NCI-H1436 treated with DMSO at 0.1 percent for 48 hours (cell line): ENCODE results near the gene USP40.

Experiments used
- DNase-seq: peaks from one replicate; lab custom pipeline; 2025; lab: John Stamatoyannopoulos, UW

Gene USP40

DNA sequence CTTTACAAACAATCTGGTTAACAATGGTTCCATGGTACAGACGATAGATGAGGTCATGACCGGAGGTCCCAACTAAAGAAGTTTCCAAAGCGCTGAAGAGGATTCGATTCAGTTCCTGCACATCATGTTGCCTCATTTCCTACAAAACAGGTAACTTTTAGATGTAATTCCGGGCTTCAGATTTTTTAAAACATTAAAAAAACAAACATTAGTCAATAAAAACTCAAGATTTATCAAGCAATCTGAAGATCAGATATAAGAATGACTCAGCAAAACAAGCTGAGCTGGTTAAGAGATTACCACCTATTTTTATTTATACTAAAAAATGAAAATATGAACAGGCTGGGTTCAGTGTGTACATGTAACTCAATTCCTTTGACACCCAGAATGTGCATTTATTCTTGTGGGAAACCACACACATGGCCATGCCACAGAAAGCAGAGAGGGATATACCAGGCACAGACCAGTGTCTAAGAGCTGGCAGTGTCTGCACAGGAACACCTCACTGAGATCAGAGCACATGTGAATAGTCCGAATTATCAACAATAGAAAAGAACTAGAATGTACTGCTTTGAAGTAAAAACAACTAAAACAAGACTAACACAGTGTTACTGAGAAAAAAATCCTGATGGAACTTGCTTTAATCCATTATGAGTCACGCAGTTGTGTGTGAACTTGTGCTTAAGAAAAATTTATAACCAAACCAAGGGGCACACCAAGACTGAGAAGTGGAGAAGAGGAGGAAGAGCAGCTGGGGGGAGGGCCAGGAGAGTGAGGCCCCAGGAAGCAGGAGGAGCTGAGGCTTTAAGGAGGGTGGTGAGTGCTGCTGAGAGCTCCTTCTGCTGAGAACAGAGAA, 9.5 kb downstream of the USP40 start:
- DNase-seq: no peak

DNA sequence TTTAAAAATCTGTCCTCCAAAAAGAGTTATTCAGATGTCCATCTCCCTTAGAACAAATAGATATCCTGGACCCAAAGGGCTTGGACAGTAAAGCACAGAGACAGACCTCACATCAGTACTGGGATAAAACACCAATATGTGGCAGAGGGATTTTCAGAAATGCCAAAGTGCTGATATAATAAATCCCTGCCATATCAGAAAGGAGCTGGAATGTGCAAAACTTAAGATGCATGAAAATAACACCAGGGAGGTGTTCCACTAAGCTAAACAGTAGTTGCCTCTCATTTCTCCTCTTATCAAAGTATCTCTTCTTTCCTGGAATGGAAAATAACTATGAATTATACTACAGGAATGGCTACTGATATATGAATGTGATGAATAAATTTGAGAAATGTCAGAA, 13.2 kb downstream of the USP40 start:
- DNase-seq: no peak

DNA sequence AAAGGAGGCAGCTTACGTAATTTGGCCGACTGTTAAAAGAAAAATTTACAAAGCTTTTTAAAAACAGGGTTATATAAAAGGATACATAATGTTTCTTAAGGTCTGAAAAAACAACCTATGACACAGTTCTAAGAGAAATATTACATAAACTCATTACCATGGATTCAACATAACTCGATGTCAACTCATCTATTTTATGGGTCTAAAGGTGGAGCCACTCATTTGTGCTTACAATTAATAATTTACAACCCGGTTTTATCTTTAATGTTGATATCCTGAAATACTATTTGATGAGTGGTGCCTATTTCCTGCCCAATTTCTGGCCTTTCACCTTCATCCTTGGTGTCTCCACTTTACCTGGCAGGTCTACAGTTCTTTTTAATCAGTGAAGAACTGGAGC, 15.1 kb downstream of the USP40 start:
- no peak for DNase-seq

DNA sequence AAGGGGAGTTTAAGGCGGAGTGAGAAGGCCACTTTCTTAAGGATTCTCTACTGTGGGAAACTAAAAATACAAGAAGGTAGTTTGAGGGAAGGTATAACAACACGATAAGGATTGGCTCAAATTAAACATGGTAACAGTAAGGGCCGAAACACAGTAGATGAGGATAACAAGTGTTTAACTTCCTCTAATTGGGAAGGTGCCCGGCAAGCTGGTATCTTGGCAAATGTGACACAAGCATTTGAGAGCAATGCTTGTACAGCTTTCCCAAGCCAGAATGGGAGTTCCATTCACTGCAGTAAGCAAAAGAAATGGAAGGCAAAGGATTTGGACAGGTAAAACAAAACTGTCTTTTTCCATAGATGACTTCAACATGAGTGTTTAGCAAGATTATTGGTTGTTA, 19.8 kb downstream of the USP40 start:
- no peak for DNase-seq

DNA sequence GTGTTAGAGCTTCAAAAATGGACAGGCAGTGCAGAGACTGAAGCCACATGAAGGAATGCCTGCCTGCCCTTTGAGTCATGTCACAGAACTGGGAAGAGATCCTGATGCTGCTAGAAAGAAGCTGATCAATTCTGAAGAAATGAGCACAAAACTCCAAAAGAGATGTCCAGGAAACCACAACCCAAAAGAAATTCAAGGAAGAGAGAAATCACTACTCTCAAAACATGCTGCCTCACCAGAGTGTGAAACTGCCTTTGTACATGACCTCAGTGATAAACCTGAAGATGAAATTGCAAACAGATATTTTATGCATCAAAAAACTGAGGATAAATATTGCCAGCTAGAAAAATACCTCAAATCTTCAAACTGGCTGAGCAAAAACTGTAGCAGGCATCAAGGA, 20.5 kb downstream of the USP40 start:
- DNase-seq: no peak

DNA sequence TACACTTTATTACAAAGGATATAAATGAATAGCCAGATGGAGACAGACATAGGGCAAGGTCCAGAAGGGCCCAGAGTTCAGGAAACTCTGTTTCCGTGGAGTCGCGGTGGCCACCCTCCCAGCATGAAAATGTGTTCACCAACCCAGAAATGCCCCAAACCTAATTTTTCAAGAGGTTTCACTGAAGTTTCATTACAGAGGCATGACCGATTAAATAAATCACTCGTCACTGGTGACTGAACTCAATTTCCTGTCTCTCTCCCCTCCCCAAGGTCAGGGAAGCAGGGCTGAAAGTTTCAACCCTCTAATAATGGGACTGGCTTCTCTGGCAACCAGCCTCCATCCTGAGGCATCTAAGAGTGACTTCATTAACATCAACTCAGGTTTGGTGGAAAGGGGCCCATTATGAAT, 22.4 kb downstream of the USP40 start:
- DNase-seq: no peak

DNA sequence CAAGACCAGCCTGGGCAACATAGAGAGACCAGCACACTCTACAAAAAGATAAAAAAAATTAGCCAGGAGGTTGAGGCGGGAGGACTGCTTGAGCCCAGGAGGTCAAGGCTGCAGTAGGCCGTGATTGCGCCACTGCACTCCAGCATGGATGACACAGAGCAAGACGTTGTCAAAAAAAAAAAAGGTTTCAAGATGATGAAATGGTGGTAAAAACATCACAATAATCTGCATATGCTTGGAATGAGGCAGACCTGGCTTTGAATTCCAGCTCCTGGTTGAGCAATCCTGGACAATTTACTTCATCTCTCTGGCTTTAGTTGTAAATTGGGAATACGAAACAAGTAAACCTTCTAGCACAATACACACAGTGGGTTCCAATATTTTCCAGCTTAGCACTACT, 24.1 kb downstream of the USP40 start:
- DNase-seq: no peak

DNA sequence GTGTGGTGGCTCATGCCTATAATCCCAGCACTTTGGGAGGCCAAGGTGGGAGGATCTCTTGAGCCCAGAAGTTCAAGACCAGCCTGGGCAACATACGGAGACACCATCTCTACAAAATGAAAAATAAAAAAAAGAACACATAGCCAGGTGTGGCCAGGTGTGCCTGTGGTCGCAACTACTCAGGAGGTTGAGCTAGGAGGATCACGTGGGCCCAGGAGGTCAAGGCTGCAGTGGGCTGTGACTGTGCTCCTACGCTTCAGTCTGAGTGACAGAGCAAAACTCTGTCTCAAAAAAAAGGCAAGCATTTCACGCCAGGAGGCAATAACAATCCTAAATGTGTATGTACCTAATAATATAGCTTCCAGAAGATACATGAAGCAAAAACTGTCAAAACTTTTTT, 27.8 kb downstream of the USP40 start:
- DNase-seq: no peak

DNA sequence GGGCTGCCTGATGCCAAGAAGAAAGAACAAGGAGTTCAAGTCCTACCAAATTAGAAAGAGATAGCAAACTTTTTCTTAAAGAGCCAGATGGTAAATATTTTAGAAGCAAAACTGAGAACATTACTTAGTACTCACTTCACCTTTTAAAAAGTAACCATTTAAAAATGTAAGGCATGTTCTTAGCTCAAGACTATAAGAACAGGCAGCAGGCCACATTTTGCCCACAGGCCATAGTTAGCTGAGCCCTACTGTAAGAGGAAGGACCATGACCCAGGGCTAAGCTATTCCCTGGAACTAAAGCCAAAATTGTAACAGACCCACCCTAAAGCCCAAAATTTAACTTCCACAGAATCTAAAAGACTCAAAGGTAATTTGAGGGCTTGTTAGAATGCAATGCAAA, 31.3 kb downstream of the USP40 start:
- DNase-seq: no peak

DNA sequence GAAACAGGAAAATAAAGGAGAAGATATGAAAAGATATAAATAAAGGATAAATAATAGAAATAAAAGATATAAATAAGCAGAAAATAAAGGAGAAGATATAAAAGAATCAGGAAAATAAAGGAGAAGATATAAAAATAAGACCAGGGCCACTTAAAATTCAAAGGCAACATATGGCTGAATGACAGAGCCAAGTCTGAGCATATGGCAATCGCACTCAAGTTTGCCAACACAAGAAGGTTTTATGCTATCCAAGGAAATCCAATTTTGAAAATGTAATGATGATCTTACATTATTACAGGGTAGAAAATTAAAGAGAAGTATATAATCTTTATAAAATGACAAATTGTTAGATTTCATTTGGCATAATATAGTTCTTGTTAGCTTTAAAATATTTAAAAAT, 33.6 kb downstream of the USP40 start:
- DNase-seq: no peak

DNA sequence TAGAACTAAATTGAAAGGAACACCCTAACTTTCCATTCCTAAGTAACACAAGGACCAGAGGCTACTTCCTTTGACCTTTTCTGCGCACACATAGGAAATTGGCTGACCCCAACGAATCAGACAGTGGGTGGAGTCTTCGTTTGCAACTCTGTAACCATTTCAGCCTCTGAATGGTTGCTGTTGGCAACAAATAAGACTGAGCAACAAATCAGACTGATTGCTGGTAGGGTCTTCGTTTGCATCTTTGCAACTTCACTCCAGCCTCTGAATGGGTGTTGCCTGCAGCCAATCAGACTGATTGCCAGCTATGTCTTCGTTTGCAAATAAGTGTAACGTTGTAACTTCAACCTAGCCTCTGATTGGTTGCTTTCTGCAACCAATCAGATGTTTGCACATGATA, 34.6 kb downstream of the USP40 start:
- no peak for DNase-seq

DNA sequence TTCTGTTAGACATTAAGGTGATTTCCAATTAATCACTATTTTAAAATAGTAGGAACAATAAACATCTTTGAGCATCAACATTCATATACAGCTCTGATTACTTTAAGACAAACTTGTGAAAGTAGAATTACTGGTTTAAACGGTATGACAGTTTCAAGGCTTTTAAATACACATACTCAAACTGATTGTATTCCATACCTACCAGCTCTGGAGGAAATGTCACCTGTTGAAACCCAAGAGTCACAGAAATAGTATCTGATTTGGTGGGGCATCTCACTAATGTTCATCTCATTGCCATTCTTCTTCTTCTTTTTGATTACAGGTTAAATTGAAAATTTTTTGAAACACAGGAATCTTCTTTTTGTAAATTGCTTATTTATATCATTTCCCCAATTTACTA, 36.2 kb downstream of the USP40 start:
- DNase-seq: no peak

DNA sequence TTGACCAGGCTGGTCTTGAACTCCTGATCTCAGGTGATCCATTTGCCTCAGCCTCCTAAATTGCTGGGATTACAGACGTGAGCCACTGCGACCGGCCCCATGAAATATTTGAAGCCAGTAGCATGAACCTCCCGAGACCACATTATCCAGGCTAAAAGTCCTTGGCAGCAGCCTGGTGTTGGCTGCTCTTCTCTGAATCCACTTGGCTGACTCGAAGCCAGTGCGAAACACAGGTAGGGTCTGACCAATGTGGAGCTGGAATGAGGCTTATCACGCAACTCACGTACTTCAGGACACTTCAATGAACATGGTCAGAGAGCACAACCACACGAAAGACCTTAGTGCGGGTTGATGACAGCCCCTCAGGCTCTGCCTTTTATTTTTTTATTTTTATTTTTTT, 38.4 kb downstream of the USP40 start:
- no peak for DNase-seq

DNA sequence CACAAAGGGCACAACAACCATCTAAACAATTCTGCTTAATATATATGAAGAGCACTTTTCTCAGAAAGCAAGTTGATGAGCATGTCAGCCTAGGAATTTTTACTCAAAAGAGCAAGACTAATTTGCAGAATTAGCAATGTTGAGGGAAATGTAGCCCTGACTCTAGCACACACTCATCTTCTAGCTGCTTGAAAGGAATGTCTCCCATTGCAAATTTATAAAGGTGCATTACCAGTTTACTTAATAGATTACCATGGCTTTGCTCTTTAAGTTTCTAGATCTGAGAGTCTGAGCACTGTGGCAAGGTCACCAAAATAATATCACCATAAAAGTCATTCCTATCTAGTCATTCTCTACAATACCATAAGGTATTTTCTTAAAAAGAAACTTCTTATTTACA, 40.8 kb downstream of the USP40 start:
- no peak for DNase-seq

DNA sequence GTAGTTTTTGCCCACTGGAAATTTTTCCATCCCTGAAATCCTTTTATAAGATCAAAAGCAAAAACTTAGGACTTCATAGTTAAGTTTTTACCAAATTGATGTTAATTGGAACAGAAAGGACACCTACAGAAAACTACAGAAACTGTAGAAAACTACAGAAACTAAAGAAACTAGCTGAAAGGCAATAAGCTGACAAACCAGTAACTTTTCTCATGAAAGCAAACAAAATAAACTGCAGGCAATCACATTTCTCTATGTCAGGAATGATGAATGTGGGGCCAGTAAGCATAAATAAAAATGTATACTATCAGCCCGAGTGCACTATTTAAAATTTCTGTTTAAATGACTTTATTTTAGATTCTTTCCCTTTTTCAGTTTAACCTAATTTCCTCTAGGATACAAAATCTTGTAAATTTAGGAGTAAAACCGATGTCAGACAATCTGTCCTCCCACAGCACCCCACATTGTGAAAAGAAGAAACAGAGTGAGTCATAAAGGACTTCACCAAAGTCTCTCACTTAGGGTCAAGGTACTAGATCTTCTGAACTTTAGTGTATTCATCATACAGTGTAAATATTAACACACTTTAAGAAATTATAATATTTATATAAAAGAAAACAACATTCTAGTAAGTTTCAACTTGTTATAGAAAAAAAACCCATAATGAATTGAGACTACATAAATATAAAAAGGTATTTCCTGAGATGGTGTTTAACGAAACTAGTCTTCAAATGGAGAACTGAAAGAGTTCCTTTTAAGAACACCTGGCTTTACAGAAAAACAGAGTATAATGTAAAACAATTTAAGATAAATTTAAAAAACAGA, 46.6 kb downstream of the USP40 start:
- DNase-seq: no peak

DNA sequence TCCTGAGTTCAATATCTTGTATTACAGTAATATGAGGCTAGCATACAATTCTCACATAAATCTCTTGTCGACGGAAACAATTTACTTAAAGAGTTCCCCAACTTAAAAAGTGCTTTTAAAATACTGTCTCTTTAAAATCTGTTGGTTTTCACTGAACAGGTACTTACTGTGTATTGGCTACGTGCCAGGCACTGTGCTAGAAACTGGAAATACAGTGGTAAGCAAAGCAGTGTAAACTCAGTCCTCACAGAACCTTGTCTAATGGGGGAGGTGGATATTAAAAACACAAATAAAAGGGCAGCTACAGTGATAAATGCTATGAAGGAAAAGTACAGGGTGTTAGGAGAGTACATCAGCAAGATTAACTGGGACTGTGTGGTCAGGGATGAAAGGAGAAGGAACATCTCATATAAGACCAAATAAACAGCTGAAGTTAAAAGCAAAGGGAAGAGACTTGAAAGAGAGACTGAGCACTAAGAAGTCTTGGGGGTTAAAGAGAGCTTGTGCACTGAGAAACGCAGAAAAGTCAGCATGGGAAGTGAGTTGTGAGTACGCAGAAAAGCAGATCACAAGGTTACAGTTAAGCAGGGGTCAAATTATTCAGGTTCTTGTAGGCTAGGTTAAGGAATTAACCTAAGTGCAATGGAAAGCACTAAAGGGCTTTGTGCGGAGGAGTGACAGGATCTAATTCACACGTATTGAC, 52.5 kb downstream of the USP40 start:
- DNase-seq: no peak

DNA sequence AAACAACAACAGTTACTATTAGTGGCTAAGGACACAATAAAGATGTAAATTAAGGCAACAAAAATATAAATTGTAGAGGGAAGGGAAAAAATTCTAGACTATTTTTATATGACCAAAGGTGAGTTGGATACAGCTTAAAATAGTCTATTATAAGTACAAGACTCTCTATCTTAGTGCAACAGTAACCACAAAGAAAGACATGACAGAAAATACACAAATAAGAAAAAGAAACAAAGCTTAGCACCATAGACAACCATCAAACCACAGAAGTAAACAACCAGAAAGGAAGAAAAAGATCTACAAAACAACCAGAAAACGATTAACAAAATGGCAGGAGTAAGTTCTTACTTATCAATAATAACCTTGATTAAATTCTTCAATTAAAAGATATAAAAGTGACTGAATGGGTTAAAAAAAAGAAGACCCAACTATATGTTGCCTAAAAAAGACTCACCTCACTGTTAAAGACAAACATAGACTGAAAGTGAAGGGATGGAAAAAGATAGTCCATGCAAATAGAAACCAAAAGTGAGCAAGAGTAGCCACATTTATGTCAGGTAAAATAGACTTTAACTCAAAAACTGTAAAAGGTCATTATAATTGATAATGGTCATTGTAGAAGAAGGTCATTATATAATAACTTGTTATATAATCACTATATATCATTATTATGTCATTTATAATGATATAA, 62.5 kb downstream of the USP40 start:
- DNase-seq: no peak

DNA sequence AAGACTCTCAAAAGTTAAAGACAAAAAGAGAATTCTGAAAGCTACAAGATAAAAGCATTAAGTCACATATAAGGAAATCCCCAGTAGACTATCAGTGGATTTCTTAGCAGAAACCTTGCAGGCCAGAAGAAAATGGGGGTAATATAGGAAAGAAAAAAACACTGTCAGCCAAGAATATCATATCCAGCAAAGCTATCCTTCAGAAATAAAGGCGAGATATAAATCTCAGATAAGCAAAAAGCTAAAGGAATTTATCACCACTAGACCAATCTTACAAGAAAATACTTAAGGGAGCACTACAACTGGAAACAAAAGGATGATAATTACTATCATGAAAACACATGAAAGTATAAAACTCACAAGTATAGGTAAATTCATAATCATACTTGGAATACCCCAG, 63.1 kb downstream of the USP40 start:
- no peak for DNase-seq

DNA sequence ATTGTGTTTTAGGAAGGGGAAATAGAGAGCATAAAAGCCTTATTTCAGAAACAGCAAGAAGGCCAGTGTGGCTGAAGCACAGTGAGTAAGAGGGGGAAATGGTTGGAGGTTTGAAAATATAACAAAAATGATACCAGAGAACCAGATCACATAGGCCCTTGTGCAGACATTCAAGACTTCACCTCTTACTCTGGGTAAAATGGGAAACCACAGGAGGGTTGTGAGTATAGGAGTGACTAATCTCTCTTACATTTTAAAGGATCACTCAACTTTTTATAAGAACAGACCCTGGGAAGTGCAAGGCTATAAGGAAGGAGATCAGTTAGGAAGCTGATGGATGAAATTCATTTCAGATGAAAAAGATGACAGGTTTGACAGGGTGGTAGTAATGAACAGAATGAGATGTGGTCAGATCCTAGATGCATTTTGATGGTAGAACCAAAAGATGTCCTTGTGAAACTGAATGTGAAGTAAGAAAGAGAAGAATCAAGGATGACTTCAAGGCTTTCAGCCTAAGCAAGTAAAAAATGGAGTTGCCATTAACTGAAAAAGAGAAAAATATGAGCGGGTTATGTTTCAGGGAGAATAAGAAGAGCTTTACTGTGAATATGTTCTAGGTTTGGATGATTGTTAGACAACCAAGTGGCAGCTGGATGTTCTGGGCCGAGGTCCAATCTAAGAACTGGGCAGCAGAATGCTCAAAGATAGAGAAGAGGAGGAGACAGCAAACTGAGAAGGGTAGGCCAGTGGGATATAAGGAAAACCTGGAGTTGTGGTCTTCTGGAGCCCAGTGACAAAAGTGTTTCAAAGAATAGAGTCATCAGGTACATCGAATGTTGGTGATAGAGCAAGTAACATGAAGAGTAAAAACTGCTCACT, 65.1 kb downstream of the USP40 start:
- DNase-seq: no peak

DNA sequence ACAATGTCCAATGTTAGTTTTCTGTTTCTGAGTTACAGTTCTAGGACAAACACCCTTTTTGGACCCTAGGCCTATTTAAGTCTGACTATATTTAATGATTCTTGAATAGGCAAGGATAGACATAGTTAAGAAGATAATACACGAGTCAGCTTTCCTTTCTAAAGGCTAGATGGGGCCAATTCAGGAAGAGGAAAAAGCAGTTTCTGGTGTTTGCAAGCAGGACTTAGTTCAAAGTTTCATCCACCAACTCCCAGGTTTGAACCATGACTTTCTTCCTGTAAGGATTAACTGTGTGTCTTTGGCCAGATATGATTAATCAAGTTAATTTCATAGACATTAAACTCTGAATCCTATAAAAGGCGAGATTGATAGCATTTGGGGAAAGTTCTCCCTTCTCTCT, 66.7 kb downstream of the USP40 start:
- no peak for DNase-seq

DNA sequence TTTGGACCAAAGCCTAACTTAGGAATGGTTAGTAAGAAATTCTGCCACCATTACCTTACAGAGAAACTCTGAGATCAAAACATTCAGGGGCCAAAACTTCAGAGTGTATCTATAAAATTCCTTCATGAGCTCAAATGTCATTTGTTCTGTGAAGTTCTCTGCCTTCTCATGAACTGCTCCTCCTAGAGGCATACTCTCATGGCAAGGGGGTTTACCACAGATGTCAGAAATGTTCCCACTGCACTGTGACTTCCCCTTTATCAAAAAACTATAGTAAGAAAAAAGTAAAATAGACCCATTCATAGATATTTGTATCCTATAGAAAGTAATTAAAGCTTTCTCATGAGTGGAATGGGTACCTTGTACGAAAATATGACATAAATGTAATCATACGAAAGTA, 68.5 kb downstream of the USP40 start:
- DNase-seq: no peak
